K562 (cell line): Measurements from ENCODE around the gene RPP21. TPM values are rescaled to one million over a fixed set of nuclear protein-coding genes. Genes with fewer than 3 reads are reported as not detected.

Experiments used
- CAMTA2 ChIP-seq: fragments of 250-450 bp; sonication (Bioruptor Pico); conservative IDR thresholded peaks from 2 replicates; pipeline ENCODE4 v1.5.1; 2022
- CBFB ChIP-seq: sonication (generic); formaldehyde crosslinking; IDR thresholded peaks from 2 replicates; pipeline ENCODE4 v1.4.0; 2020; ENCODE audit warnings: mild to moderate bottlenecking, missing genetic modification reagents
- CBX3 ChIP-seq, 2 experiments: IDR thresholded peaks; 1 replicate in 1 of 2; 2 replicates in 1 of 2; pipeline ENCODE4 v1.6.1; 2012; ENCODE audit warnings: inconsistent platforms in 2 of 2, low read length in 2 of 2, borderline replicate concordance in 1 of 2, control low read depth in 1 of 2
- CCNT2 ChIP-seq: IDR thresholded peaks from 2 replicates; pipeline ENCODE4 v1.6.1; 2011; ENCODE audit warnings: borderline replicate concordance, low read depth, mild to moderate bottlenecking, moderate library complexity, mixed read lengths, low read length; ENCODE audit not compliant: insufficient read length; ENCODE audit errors: extremely low read depth
- CSDE1 ChIP-seq, 2 experiments: fragments of 450-650 bp; IDR thresholded peaks; 2 replicates each; pipeline ENCODE4 v1.6.1; 2016; ENCODE audit warnings: mild to moderate bottlenecking in 1 of 2
- DACH1 ChIP-seq: fragments of 450-650 bp; IDR thresholded peaks from 2 replicates; pipeline ENCODE4 v1.6.1; 2018; ENCODE audit not compliant: partially characterized antibody
- FOXK1 ChIP-seq: sonication (generic); formaldehyde crosslinking; IDR thresholded peaks from 2 replicates; pipeline ENCODE4 v1.8.0; 2022; ENCODE audit warnings: missing genetic modification reagents, mild to moderate bottlenecking, borderline replicate concordance
- HMG20A ChIP-seq: fragments of 450-650 bp; formaldehyde crosslinking; conservative IDR thresholded peaks from 2 replicates; pipeline ENCODE4 v1.4.0; 2020; ENCODE audit warnings: mild to moderate bottlenecking, mixed read lengths
- KAT2B ChIP-seq: IDR thresholded peaks from one replicate; pipeline ENCODE4 v1.6.1; 2012; ENCODE audit warnings: low read depth, mild to moderate bottlenecking, control low read depth, inconsistent platforms, low read length, moderate library complexity
- MEF2D ChIP-seq: conservative IDR thresholded peaks from 2 replicates; pipeline ENCODE4 v1.6.1; 2016; ENCODE audit warnings: low read depth, missing genetic modification characterization, missing compliant biosample characterization
- NBN ChIP-seq: fragments of 450-650 bp; IDR thresholded peaks from 2 replicates; pipeline ENCODE4 v1.6.1; 2016; ENCODE audit warnings: low read depth, mild to moderate bottlenecking
- PATZ1 ChIP-seq: fragments of 250-450 bp; sonication (Bioruptor Pico); IDR thresholded peaks from 2 replicates; pipeline ENCODE4 v1.5.0; 2020; ENCODE audit warnings: mild to moderate bottlenecking, borderline replicate concordance
- PHF8 ChIP-seq: fragments of 200-600 bp; sonication (generic); IDR thresholded peaks from 2 replicates; pipeline ENCODE4 v1.6.1; 2012; ENCODE audit warnings: mixed run types, mild to moderate bottlenecking, inconsistent platforms, low read length, moderate library complexity, borderline replicate concordance
- RNF2 ChIP-seq: sonication (generic); IDR thresholded peaks from 2 replicates; pipeline ENCODE4 v1.6.1; 2016
- SETDB1 ChIP-seq: IDR thresholded peaks from one replicate; pipeline ENCODE4 v1.6.1; 2012; ENCODE audit warnings: low read length, control low read depth, inconsistent platforms
- SMC3 ChIP-seq: conservative IDR thresholded peaks from 2 replicates; pipeline ENCODE4 v1.6.1; 2011; ENCODE audit warnings: low read depth, low read length, improper control_type of control experiment; ENCODE audit not compliant: insufficient read depth
- XRCC3 ChIP-seq: fragments of 450-650 bp; IDR thresholded peaks from 2 replicates; pipeline ENCODE4 v1.6.1; 2017; ENCODE audit warnings: mild to moderate bottlenecking, moderate library complexity
- ZBTB9 ChIP-seq: fragments of 450-650 bp; formaldehyde crosslinking; IDR thresholded peaks from 2 replicates; pipeline ENCODE4 v1.4.0; 2020; ENCODE audit warnings: mild to moderate bottlenecking, moderate library complexity
- ZNF143 ChIP-seq: sonication (generic); formaldehyde crosslinking; IDR thresholded peaks from 2 replicates; pipeline ENCODE4 v1.9.0; 2022; ENCODE audit warnings: mild to moderate bottlenecking, missing genetic modification reagents
- ZNF436 ChIP-seq: fragments of 250-450, 450-650 bp; sonication (Bioruptor Pico); formaldehyde crosslinking; IDR thresholded peaks from 2 replicates; pipeline ENCODE4 v1.7.0; 2020; ENCODE audit warnings: mild to moderate bottlenecking
- ZNF778 ChIP-seq: fragments of 450-650 bp; formaldehyde crosslinking; IDR thresholded peaks from 2 replicates; pipeline ENCODE4 v1.4.0; 2020; ENCODE audit warnings: mild to moderate bottlenecking, moderate library complexity
- ZNF785 ChIP-seq: fragments of 250-450 bp; sonication (Bioruptor Pico); IDR thresholded peaks from 2 replicates; pipeline ENCODE4 v1.4.0; 2020; ENCODE audit warnings: mild to moderate bottlenecking
- polyA plus RNA-seq, 8 experiments: library from polyadenylated mRNA; depleted of rRNA in 4 of 8; stranded (reverse) in 5 of 8; unstranded in 3 of 8; fragments of >200 nt; fragmentation: Nextera tagmentation in 2 of 8; fragmentation: Illumina TruSeq in 1 of 8; extraction: Ambion mirVana in 2 of 8; extraction: Trizol in 1 of 8; gene quantifications; 2 replicates each; pipeline versions ENCODE4 v1.2.1 to v1.2.3, GENCODE V29; 2011 to 2014; ENCODE audit warnings: inconsistent platforms in 1 of 8, missing spikeins in 1 of 8
- total RNA-seq, 7 experiments: library from RNA; depleted of rRNA in 6 of 7; stranded (reverse); fragments of >200 nt in 6 of 7; fragmentation: Illumina TruSeq in 2 of 7; extraction: Trizol in 2 of 7; gene quantifications; 2 replicates each; pipeline versions ENCODE4 v1.2.1 to v1.2.3, GENCODE V29; 2011 to 2021; ENCODE audit warnings: low replicate concordance in 1 of 7
- TF ChIP-seq, protein P1 (sequence below): sonication (generic); formaldehyde crosslinking; IDR thresholded peaks from 2 replicates; pipeline ENCODE4 v1.8.0; 2022; ENCODE audit warnings: mild to moderate bottlenecking, missing genetic modification reagents
- TF ChIP-seq, protein P2 (sequence below): sonication (generic); formaldehyde crosslinking; IDR thresholded peaks from 2 replicates; pipeline ENCODE4 v1.8.0; 2022; ENCODE audit warnings: mild to moderate bottlenecking, missing genetic modification reagents

Gene RPP21
- total and polyA plus RNA-seq, 9 of the 15 experiments (the other 6 are each of a cell fraction or from before 2014, with no cell fraction given) = 62.1 to 362 (median 166) TPM

GRCh38 chr6:30344191-30344867 is 627 bp upstream of the RPP21 start (continued):
- TF ChIP-seq, protein P1, sequence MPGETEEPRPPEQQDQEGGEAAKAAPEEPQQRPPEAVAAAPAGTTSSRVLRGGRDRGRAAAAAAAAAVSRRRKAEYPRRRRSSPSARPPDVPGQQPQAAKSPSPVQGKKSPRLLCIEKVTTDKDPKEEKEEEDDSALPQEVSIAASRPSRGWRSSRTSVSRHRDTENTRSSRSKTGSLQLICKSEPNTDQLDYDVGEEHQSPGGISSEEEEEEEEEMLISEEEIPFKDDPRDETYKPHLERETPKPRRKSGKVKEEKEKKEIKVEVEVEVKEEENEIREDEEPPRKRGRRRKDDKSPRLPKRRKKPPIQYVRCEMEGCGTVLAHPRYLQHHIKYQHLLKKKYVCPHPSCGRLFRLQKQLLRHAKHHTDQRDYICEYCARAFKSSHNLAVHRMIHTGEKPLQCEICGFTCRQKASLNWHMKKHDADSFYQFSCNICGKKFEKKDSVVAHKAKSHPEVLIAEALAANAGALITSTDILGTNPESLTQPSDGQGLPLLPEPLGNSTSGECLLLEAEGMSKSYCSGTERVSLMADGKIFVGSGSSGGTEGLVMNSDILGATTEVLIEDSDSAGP (CRISPR knock-in tag) = no peak
- no peak for TF ChIP-seq XRCC3
- no peak for TF ChIP-seq ZNF436 (CRISPR knock-in tag)
- no peak for TF ChIP-seq CCNT2
- no peak for TF ChIP-seq PATZ1 (CRISPR knock-in tag)
- TF ChIP-seq RNF2 = no peak
- no peak for TF ChIP-seq CSDE1 (IDR thresholded peaks at IDR 0.05)
- no peak for TF ChIP-seq ZNF143 (CRISPR knock-in tag)
- no peak for TF ChIP-seq DACH1
- TF ChIP-seq CBFB (CRISPR knock-in tag) = no peak
- no peak for TF ChIP-seq PHF8
- no peak for TF ChIP-seq SETDB1
- no peak for TF ChIP-seq ZBTB9 (CRISPR knock-in tag)
- no peak for TF ChIP-seq CBX3 (IDR thresholded peaks at IDR 0.05; ENCODE audit: borderline replicate concordance in 1 of 2, low read length in 2 of 2)
- TF ChIP-seq NBN = no peak
- TF ChIP-seq, protein P2, sequence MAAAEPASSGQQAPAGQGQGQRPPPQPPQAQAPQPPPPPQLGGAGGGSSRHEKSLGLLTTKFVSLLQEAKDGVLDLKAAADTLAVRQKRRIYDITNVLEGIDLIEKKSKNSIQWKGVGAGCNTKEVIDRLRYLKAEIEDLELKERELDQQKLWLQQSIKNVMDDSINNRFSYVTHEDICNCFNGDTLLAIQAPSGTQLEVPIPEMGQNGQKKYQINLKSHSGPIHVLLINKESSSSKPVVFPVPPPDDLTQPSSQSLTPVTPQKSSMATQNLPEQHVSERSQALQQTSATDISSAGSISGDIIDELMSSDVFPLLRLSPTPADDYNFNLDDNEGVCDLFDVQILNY = no peak
- no peak for TF ChIP-seq HMG20A (CRISPR knock-in tag)
- no peak for TF ChIP-seq SMC3
- no peak for TF ChIP-seq FOXK1 (CRISPR knock-in tag)
- no peak for TF ChIP-seq MEF2D (tag)
- TF ChIP-seq CAMTA2 (CRISPR knock-in tag) = no peak
- TF ChIP-seq KAT2B = no peak
- no peak for TF ChIP-seq ZNF785
- TF ChIP-seq ZNF778 (CRISPR knock-in tag) = no peak
